DMS114 treated with DMSO at 0.1 percent for 48 hours (cell line): ENCODE data around the gene PRDM16.

Experiments
- DNase-seq: peaks from one replicate; lab custom pipeline; 2025; ENCODE audit not compliant: unreplicated experiment; lab: John Stamatoyannopoulos, UW

PRDM16 gene

DNA sequence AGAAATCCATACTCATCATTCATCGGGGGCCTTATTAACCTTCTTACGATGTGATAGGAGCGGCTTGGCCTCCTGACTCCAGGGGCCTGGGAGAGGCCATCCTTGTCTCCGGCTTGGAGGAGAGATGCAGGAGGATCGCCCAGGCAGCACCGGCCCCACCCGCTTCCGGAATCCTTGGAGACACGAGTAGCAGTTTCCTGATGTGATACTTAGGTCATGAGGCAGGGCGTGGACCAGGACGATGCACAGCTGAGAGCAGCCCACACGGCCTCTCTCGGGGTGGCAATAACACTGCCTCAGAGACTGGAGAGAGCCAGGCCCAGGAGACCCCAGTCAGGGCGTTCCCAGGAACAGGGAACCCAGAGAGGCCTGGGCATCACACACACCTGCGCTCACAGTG is 221.9 kb downstream of the PRDM16 start:
- no peak for DNase-seq

DNA sequence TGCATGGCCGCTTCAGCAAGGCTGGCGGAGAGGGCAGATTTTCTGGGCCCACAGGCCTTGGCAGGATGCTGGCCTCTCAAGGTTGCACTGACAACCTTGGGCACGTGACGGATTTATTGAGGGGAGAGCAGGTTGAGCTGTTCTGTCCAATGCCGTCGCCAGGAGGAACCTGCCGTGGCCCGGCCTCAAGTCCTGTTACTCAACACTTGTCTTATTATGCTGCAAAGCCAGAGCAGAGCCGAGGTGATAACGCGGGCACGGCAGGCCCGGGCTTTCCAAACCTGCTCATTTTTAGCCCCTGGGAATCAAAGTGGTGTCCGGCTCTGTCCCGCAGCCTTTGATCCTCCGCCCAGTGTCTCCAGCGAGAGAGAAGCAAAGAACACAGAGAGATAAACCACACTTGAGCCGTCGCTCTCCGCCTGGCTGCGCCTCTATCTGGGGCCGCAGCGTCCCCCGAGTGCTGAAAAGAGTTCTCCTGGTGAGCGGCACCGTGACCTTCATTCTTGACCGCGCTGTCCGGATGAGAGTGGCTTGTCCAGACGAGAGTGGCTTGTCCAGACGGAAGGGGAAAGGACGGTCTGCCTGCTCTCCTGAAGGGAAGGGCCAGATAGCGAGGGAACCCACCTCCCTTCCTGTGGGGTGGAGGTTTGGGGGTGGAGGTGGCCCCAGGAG is 223.2 kb downstream of the PRDM16 start:
- no peak for DNase-seq

DNA sequence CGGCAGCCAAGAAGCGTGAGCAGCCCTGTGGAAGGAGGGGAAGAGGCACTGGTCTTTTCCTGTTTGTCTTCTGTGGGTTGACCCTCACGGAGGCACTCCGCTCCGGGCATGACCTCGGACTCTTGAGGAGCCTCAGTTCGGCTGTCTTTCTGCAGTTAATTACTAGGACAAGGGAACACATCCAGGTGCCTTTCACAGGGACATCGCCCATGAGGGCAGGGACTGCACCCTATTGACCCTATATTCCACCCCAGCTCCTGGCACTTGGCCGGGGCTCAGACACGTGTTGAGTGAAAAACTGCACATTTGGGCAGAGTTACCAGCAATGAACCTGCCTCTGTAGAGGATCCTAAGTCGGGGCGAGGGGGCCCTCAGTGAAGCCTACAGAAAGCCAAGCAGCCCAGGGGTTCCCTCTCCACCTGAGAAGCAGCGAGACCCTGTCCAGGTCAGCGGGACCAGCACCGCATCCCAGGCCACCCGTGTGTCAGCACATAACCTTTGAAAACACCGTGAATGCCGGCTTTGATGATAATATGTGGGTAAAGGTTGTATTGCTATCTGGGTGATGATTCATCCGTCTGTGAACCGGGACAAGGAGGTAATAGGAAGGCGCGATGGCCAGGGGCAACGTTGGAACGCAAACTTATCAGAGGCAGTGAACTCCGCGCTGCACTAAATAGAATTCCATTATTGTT is 224.0 kb downstream of the PRDM16 start:
- no peak for DNase-seq

DNA sequence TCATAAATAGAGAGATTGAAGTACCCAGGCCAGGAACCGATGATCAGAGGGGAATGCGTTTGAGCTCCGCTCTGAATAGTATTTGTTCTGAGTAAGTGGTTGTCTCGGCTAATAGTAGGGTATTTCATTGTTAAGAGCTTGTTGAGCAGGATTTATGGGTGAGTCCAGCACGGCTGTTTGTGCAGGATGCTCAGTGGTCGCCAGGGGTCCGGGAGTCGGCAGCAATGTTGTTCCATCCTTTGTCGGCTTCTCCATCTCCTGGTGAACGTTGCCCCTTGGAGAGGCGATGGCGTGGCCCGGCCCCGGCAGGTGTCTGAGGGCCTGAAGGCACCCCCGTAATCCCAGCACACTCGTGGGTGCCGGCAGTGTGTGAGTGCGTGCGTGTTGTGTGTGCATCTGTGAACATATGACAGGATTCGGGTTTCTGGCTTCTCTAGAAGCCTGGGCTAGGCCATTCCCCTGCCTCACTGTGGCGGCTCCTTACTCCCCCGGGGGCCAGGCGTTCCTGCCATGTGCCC is 224.6 kb downstream of the PRDM16 start:
- DNase-seq = no peak

DNA sequence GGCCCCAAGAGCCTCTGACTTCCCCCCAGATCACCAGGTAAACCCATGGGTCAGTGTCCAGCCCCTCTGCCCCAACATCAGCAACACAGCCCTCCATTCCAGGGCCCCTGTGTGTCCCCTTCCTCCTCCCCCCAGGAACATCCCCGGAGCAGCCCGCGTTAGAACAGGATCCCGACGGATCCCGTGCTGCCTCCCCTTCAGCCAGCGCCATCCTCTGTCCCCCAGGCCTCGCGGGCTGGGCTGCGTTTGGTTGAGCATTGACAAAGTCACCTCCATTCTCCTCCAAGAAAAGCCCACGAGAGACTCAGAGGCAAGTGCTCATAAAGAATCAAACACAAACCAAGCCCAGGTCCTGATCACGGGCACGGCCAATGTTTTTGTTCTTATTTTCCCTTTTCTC is 225.4 kb downstream of the PRDM16 start:
- no peak for DNase-seq

DNA sequence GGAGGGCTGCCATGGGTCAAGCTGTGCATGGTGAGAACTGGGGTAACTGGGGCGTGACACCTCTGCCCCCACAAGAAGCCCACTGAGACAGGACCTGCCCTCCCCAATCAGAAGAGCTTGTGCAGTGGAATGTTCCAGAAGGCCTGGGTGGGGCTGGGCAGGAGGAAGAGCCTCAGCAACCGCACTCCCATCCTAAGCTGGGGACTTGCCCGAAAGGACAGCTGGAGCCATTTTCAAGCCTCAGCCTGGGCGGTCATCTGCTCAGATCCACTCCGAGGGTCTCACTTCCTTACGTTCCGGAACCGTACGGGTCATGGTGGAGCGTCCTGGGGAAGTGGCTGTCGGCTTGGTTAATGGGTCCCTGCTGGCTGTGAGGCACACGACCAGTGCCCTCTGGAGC is 226.8 kb downstream of the PRDM16 start:
- DNase-seq = no peak

DNA sequence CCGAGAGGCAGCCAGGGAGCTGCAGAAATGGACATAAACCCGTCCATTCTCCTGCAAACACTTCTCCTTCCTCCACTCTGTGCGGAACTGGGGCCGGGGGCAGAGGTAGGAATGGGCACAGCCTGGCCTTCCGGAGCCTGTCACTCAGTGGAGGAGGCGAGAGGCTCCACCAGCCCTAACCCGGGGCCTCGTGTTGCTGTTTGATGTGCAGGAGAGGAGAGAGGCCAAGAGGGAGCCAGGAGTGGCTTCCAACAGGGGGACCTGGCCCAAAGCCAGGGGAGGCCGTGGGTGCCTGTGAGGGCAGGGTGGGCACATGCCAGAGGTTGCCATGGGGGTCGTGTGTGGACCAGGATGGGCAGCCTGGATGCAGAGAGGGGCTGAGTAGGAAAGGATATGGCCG is 227.3 kb downstream of the PRDM16 start:
- DNase-seq = no peak

DNA sequence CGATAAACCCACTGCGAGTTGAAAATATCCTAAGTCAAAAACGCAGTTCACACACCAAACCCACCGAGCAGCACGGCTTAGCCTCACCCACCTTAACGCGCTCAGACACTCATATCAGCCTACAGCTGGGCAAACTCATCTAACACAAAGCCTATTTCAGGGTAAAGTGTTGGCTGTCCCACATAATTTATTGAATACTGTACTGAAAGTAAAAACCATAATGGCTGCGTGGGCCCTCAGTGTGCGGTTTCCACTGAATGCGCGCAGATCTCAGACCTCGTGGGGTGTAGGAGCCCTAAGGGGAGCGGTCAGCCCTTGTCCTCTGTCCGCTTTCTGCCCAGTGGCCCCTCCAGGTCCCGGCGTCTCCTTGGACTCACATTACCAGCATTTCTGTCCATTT is 227.8 kb downstream of the PRDM16 start:
- DNase-seq = no peak

DNA sequence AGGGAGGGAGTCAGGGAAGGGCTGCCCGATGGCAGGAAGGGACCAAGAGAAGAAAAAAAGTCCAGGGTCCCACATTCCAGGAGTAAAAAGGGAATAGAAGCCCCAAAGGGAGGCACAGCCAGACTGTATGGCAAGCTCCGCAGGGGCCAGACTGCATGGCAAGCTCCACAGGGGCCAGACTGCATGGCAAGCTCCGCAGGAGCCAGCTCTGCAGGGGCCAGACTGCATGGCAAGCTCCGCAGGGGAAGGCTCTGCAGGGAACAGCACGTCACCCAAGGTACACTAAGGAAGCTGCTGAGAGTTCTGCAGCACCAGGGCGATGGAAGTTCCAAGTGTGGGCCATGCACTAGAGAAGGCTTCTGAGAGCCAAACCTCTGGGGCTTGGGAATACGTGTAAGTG is 228.8 kb downstream of the PRDM16 start:
- DNase-seq = no peak

DNA sequence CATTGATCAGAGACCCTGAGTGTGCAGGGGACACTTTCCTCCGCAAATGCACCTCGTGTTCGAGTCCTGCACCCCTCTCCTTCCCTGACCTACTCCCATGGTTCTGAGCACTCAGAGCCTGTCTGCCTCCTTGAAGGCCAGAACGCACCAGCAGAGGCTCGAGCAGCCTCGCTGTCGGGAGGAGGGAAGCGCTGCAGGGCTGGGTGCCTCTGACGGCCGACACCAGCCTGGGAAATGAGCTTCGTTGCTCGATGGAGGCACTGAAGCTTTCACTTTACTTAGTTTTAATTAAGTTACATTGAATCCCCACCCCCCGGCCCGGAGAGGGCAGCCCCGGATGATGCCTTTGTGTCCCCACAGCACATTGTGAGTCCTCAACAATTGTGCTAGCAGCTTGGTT is 229.2 kb downstream of the PRDM16 start:
- no peak for DNase-seq

DNA sequence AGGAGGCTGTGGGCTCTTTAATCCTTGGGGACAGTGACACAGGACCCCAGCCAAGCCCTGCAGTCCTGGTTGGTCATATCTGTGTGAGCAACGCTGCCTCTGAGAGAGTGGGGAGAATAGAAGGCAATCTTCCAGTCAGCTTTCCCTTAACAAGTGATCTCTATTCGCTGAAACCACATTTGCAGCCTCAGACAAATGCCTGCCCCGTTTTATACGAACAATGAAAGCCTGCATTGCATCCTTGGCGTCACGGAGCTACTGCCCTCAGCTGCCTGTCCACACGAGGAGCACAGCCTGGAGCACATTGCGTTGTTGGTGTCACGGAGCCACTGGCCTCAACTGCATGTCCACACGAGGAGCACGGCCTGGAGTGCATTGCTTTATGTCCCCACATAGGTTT is 235.2 kb downstream of the PRDM16 start:
- no peak for DNase-seq

DNA sequence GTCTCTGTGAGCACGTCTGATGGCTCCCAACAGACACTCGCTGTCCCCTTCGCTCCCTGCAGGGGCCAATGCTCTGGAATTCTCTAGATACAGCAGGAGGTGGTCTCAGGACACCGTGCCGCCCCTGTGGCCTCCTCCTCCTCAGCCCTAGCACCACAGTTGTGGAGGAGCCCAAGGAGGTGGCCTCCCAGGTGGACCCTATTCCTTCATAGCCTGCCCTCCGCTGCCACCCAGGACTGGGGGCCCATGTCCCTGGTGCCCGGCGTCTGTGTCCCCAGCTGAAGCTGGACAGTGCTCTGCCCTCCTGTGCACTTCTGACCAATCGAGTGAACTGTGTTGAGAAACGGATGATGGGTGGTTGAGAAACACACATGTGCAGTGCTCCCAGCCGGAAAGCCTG is 235.7 kb downstream of the PRDM16 start:
- no peak for DNase-seq

DNA sequence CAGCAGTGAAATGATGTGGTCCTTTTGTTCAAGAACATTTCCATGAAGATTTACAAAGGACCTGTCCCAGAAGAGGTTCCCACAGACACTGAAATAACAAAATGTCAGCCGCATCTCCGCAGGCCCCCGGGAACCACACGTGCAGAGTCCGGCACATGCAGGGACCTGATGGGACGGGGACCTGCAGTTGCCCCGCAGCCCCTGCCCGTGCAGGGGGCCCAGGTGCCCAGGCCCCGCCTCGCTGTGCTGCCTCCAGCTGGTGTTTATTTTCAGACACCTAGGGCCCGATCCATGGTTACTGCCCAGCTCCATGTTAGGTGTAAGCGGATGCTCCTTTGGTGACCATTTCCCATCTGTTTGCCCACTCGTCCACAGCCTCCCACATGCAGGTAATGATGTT is 236.2 kb downstream of the PRDM16 start:
- no peak for DNase-seq

DNA sequence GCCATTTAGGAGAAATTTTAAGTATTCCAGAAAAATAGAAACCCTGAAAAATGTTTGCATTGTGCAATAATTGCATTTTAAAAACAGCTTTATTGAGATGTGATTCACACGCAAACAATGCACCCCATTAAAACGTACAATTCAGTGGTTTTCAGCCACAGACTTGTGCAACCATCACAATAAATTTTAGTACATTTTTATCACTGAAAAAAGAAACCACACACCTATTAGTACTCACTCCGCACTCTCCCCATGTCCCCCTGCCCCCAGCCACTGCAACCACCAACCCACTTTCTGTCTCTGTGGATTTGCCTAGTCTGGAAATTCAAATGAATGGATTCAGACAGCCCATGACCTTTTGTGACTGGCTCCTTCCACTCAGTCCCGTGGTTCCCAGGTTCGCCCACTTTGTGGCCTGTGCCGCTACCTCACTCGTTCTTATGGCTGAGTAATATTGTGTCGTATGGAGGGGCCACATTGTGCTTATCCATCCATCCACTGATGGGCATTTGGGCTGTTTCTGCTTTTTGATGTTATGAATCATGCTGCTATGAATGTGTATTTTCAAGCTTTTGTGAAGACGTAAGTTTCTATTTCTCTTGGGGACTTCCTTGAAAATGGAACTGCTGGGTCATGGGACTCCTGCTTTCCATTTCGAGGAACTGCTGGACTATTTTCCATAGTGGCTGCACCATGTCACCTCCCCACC is 237.7 kb downstream of the PRDM16 start:
- DNase-seq = no peak

DNA sequence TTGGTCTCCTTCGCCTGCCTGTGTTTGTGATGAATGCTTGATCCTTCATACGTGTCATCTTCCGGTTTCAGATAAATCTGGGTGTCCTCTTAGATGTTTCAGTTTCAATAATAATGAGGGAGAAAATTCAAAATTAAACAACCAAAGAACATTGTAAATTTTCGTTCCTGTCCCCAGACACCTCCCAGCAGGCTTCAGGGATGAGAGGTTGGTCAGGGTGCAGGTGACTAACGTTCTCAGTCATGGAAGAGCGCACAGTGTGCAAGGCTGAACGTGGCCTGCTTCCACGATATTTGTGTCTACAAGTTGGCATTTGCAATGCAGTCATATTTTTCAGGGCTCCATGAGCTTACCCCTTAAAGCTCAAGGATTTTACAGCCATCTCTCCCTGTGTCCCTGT is 238.4 kb downstream of the PRDM16 start:
- no peak for DNase-seq

DNA sequence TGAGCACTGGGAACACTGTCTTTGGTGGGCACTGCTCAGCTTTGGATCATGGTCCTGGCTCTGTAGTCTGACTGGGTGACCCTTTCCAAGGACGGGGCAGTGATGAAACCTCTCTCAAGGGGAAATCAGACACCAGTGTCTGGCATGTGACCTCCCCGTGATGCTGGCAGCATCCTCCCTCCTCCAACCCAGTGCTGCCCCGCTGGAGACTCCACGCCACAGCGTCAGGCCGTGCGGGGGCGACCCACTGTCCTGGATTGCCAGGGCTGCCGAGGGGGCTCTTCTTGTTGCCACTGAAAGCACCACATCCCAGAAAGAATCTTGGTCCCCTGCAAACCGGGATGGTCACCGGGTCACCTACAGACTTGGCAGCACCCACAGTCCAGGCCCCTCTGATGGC is 239.1 kb downstream of the PRDM16 start:
- DNase-seq = no peak

DNA sequence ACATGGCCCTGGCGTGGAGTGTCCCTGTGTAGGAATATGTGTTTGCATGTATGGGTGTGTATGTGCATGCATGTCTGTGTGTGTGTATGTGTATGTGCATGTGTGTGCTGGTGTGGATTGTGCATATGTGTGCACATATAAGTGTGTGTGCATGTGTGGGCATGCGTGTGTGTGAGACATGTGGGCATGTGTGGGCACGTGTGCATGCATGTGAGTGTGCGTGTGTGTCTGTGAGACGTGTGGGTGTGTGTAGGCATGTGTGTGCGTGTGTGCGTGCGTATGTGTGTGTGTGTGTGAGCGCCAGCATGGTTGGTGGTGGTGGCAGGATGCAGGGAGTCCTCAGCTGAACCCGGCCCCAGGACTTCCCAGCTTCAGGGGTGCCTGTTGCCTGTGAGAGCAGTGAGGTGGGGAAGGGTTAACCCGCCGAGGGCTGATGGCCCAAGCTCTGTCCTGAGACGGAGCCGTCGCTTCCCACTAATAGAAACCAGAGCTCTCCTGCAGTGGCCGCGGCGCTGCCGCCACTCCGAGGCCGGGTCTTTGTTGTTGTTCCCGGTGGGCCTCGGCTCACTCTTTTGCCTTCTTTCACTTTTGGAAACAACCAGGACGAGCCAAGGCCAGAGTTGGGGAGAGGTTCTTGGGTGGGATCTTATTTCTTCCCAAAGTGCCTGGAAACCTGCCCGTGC is 241.9 kb downstream of the PRDM16 start:
- no peak for DNase-seq

DNA sequence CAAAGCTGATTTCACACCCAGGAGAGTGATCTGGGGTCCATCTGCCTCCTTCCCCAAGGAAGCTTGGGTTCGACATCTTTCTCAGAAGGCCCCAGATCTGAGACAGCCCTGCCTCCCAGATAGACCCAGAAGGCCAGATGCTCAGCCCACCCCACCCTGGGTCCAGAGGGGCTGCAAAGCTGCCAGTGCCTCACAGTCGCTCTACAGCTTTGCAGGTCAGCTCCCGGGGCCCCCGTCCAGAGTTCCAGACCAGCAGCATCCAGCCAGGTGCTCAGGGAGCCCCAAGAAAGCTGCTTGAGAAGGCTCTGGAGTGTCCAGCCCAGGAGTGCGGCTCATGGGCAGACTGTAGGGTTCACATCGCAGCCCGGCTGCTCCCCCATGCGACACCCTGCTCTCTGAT is 242.7 kb downstream of the PRDM16 start:
- DNase-seq = no peak

DNA sequence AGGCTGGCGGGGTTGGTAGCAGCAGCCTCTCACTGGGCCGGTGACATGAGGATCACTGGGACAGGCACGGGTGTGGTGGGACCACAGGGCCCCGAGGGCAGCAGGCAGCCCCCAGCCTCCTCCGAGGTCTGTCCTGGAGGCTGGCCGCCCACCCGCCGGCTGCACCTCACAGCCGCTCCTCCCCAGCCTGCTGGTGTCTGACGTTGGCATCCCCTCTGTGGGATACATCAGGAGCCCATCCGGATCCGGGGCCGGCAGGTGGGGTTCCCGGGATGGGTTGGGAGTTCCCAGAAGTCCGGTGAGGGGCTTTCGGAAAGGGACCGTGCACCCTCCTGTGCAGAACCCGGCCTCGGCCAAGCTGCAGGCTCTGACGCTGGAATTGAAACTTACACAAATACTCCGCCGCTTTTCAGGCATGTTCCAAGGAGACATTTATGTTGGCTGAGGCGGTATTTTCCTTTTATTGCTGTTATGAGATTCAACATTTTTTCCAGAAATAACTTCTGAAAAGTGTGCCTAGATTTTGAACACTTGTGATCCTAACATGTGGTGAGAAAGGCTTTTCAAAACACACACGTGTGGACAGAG is 243.4 kb downstream of the PRDM16 start:
- DNase-seq = no peak

DNA sequence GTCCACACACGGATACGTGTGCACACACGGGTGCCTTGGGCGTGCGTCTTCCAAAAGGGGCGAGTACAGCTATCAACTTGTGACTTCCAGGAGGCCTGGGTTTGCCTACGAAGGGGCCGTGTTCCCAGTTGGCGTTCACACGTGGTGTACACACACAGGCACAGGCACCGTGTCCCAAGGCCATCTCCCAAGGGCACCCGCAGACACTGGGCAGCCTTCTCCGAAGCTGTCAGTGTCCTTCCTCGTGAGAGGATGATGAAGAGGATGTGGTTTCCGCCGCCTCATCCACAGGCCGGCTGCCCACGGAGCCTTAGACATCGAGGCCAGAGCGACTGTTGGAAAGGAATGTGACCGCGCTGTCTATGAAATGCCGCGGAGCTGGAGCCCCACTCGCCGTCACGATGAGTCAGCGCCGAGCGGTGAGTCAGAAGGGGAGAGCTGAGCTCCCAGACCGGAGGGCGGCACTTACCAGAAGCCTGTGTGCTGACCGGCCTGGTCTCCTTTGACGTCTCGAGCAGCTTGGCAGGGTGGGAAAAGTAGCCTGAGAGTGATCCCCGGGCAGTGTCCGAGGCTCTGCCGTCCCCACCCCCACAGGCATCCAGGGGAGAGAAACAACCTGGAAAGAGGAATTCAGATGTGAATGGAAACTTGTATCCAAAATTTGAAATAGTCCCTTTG is 244.0 kb downstream of the PRDM16 start:
- DNase-seq = no peak

DNA sequence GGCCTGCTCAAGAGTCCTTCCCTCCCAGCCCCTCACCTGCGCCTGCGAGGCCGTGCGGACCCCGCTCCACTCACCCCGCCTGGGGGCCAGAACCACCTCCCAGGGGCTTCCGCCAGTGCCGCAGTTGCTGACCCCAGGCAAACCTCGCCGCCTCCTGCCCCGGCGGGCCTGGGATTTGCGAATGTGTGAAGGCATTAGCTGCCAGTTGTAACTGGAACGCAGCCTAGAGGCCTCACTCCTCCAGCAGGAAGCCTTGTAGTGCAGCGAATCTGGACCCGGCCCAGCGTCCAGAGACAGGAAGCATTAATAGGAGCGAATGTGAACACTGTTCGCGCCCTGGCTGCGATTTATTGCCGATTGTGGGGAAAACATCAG is 244.6 kb downstream of the PRDM16 start:
- DNase-seq = no peak
